ENCODE measurements around the gene ZNF296.

DNA sequence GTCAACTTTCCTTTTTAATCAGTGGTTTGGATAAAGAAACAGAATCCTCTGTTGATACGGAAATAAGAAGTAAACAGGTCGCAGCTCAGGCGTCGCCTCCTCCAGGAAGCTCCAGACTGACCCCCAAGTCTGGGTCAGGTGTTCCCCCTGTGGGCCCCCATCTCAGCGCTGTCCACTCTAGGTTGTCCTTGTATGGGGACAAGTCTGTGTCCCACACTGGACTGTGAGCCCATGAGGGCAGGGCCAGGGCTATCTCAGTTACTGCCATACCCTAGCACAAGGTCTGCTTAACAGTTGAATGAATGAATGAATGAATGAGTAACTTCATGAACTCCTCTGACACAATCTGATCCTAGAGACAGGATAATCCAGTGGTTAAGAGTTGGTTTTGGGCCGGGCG lies 29.9 kb downstream of the ZNF296 start:
- TF ChIP-seq, protein P1, sequence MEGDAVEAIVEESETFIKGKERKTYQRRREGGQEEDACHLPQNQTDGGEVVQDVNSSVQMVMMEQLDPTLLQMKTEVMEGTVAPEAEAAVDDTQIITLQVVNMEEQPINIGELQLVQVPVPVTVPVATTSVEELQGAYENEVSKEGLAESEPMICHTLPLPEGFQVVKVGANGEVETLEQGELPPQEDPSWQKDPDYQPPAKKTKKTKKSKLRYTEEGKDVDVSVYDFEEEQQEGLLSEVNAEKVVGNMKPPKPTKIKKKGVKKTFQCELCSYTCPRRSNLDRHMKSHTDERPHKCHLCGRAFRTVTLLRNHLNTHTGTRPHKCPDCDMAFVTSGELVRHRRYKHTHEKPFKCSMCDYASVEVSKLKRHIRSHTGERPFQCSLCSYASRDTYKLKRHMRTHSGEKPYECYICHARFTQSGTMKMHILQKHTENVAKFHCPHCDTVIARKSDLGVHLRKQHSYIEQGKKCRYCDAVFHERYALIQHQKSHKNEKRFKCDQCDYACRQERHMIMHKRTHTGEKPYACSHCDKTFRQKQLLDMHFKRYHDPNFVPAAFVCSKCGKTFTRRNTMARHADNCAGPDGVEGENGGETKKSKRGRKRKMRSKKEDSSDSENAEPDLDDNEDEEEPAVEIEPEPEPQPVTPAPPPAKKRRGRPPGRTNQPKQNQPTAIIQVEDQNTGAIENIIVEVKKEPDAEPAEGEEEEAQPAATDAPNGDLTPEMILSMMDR (IDR thresholded peaks at IDR 0.05) = no peak
- TF ChIP-seq EP300 (IDR thresholded peaks at IDR 0.05) (no peak), POLR2A (IDR thresholded peaks at IDR 0.05) (no peak)

Measured in upper lobe of left lung (tissue), 4 donors.